ENCODE measurements around the gene PSORS1C2. TPM values are rescaled to one million over a fixed set of nuclear protein-coding genes. Genes with fewer than 3 reads are reported as not detected.

Gene PSORS1C2
- not detected in 2 replicates for total RNA-seq

DNA sequence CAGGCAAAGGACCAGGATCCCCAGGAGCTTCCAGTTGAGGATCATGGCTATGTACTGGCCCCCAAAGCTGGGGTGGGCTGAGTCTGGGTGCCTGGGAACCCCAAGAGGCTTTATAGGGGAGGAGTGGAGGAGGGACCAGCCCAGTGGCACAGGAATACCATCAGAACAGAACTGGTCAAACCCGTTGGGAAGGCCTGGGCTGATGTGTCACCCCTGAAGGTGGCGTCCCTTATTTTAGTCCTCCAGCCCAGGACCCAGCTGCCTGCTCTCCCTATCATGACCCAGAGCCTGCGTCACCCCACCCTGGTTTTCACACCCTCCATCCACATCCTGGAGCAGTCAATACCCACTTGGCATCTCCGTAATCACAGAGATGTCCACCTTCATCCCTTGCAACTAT is at the start of gene PSORS1C2:
PSORS1C2 (minus strand) TSS at position 85 of the 400 bp plus-strand sequence; CDS start at position 45, 40 bp downstream.

DNA sequence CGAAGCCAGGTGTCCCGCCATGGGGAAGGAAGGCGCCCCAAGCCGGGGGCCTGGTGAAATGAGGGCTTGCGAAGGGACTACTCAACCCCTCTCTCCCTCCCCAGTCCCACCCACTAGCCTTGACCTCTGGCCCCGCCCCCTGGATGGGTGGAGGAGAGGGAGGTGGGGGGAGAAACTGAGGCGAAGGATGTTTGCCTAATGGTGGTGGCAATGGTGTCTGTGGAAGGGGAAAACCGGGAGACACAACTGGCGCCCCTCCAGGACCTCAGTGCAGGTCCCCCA is 31.7 kb upstream of the PSORS1C2 start, which contains the start of gene POU5F1:
POU5F1 (minus strand) TSS at position 83 of the 282 bp plus-strand sequence; CDS start at position 21, 62 bp downstream.

GRCh38 chr6:31158140-31158862 is 19.4 kb upstream of the PSORS1C2 start, which contains the start of gene TCF19:
TCF19 (plus strand) TSS chr6:31158589; CDS start chr6:31159470, 881 bp downstream.

GRCh38 chr6:31157513-31158139 is 18.8 kb upstream of the PSORS1C2 start, which contains the start of gene CCHCR1:
CCHCR1 (minus strand) TSS chr6:31157802; CDS start chr6:31157600, 202 bp downstream.

GRCh38 chr6:31120151-31120915 is 18.5 kb downstream of the PSORS1C2 start, which contains the start of gene CDSN:
CDSN (minus strand) TSS chr6:31120446; CDS start chr6:31120419, 27 bp downstream.

GRCh38 chr6:31114541-31114878 is 24.4 kb downstream of the PSORS1C2 start, which contains the start of gene PSORS1C1:
PSORS1C1 (plus strand) TSS chr6:31114800; CDS start chr6:31129633, 14,833 bp downstream.

GRCh38 chr6:31112478-31112877 is 26.4 kb downstream of the PSORS1C2 start, which contains the start of gene C6orf15:
C6orf15 (minus strand) TSS chr6:31112575; CDS start chr6:31112555, 20 bp downstream.

Small RNAs within 50 kb of the gene (small RNA-seq; reads per million reads assigned to genes)
- gene POLR2LP1 (ENCODE audit: low replicate concordance), result not detected

Other genes starting within 250 kb of the PSORS1C2 start
- 9.4 and 17.6 TPM in 2 replicates for gene GTF2H4, start 230.9 kb downstream of the PSORS1C2 start, total RNA-seq
- gene VARS2, start 224.8 kb downstream of the PSORS1C2 start, total RNA-seq, result 24.8 and 28.4 TPM in 2 replicates
- gene SFTA2, start 206.9 kb downstream of the PSORS1C2 start, total RNA-seq, result not detected in 2 replicates
- not detected in 2 replicates for gene MUCL3, start 198.1 kb downstream of the PSORS1C2 start, total RNA-seq
- gene MUC21, start 155.3 kb downstream of the PSORS1C2 start, total RNA-seq, result not detected in 2 replicates
- not detected in 2 replicates for gene MUC22, start 128.6 kb downstream of the PSORS1C2 start, total RNA-seq
- not detected in 2 replicates for gene C6orf15, start 26.5 kb downstream of the PSORS1C2 start, total RNA-seq
- 1.3 and 2.3 TPM in 2 replicates for gene PSORS1C1, start 24.3 kb downstream of the PSORS1C2 start, total RNA-seq
- gene CDSN, start 18.6 kb downstream of the PSORS1C2 start, total RNA-seq, result 0.14 TPM in 1 of 2 replicates, not detected in the other
- 7.7 and 16.9 TPM in 2 replicates for gene CCHCR1, start 18.7 kb upstream of the PSORS1C2 start, total RNA-seq
- gene TCF19, start 19.5 kb upstream of the PSORS1C2 start, total RNA-seq, result 0.66 and 57.8 TPM in 2 replicates
- gene POU5F1, start 31.6 kb upstream of the PSORS1C2 start, total RNA-seq, result 0.29 TPM in 1 of 2 replicates, not detected in the other
- gene HLA-C, start 133.0 kb upstream of the PSORS1C2 start, total RNA-seq, result 112 and 321 TPM in 2 replicates
- 354 and 429 TPM in 2 replicates for gene HLA-B, start 218.1 kb upstream of the PSORS1C2 start, total RNA-seq

Measured in placental pericyte (primary cell).